Psoas muscle (tissue), 8 donors: ENCODE data around the gene CPE. TPM values are rescaled to one million over a fixed set of nuclear protein-coding genes. Genes with fewer than 3 reads are reported as not detected.

Experiments
- ATAC-seq, 4 donors: fragments of 200-7000 bp; cut with Tn5 transposase; one replicate each; pipeline ENCODE4 v1.9.1; 2020; ENCODE audit warnings: moderate library complexity in 3 of 4, mild to moderate bottlenecking in 2 of 4
- DNase-seq, 2 donors: peaks; one replicate each; pipeline ENCODE4 v3.0.0-alpha.2; 2020
- H3K27ac ChIP-seq: fragments of 200-600 bp; one replicate; pipeline ENCODE4 v1.8.0; 2022
- H3K27me3 ChIP-seq, 3 donors: fragments of 200-600 bp in 1 of 3; one replicate each; pipeline versions ENCODE4 v1.6.1 to v1.8.0; 2013 to 2022; ENCODE audit warnings: low read length in 2 of 3, mild to moderate bottlenecking in 2 of 3, moderate library complexity in 1 of 3; ENCODE audit not compliant: insufficient read depth in 3 of 3
- H3K36me3 ChIP-seq, 2 donors: fragments of 200-600 bp in 1 of 2; one replicate each; pipeline versions ENCODE4 v1.6.1 to v1.8.0; 2013 to 2022; ENCODE audit warnings: low read depth in 1 of 2, mild to moderate bottlenecking in 1 of 2, moderate library complexity in 1 of 2; ENCODE audit not compliant: insufficient read depth in 1 of 2
- H3K4me1 ChIP-seq: fragments of 200-600 bp; one replicate; pipeline ENCODE4 v1.8.0; 2022
- H3K4me3 ChIP-seq: fragments of 200-600 bp; one replicate; pipeline ENCODE4 v1.8.0; 2022; ENCODE audit warnings: mild to moderate bottlenecking
- H3K9me3 ChIP-seq: fragments of 200-600 bp; one replicate; pipeline ENCODE4 v1.8.0; 2022
- WGBS, 3 donors: extraction: QIAGEN DNeasy Blood & Tissue Kit; methylation state at CpG; one replicate each; pipeline versions ENCODE4 v1.1.6 to v1.1.7; 2013; 5-methylcytosine and 5-hydroxymethylcytosine counted together
- intact Hi-C, 2 donors: fragments of 100-400 bp; cut with DNase I; formaldehyde crosslinking; loops; one replicate each; pipeline versions ENCODE4 v1.11.0 to v1.14.2; 2022
- polyA plus RNA-seq, 3 donors: library from polyadenylated mRNA; stranded (reverse); fragments of 200-250 nt; gene quantifications; one replicate each; pipeline ENCODE4 v1.2.3, GENCODE V29; 2013
- total RNA-seq, 4 donors: library from RNA; stranded (reverse); fragmentation: NEBNext Ultra II Directional in 2 of 4; extraction: Animal tissue kit (Norgen Biotek cat#: 25700) in 2 of 4; gene quantifications; one replicate each; pipeline versions ENCODE4 v1.2.1 to v1.2.4, GENCODE V29; 2021 to 2023
- TF ChIP-seq, protein P1 (sequence below): fragments of 200-600 bp; IDR thresholded peaks from one replicate; pipeline ENCODE4 v1.8.0; 2022; ENCODE audit warnings: antibody characterized with exemption
- donor health status: healthy with polysubstance abuse.
- donor health status: DM: no; HTN: no; CAD: no; lungs with moderate emphysema.
- donor health status: Bipolar disorder and iron deficiency.
- donor health status: healthy.
- donor health status: DM: yes; HTN: yes; CAD: no.
- donor health status: DM: no; HTN: no; CAD: no.
- donor health status: DM: no; HTN: no; CAD: no.
- donor health status: DM: yes; HTN: yes; CAD: no.

Gene CPE
- total and polyA plus RNA-seq, 7 donors = 9.4 to 34.8 (median 12.2) TPM

DNA sequence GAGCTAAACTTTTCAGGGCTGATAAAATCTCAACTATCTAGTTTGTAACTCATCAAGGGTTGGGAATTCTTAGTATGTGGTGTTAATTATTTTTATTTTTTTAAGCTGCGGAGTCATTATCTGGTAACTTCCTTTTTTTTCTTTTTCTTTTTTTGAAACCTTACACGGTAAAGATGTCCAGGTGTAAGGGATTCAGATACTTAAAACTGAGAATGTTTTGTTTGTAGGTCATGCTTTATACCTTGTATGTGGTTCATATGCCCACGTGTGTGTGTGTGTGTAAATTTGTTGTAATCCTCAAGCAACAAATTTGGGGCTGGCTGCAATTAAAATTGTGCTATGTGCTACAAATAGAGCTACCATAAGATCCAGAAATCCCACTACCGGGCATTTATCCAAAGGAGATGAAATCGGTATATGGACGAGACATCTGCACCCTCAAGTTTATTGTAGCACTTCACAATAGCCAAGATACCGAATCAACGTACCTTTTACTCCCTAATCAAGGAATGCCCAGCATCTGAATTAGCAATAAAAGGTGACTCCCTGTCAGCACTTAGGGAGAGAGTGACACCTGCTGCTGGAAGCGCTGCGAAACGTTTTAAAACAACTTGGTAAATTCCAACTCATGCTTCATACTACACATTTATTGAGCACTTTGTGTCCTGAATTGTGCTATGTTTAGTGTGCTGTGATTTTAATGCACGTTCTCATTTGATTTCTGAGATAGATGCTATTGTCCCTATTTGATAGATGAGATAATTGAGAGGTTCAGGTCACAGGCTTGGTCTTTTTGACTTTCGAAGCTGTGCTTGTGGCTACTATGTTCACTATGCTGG lies 35.2 kb upstream of the CPE start:
- Histone ChIP-seq H3K27me3 (no peaks in the 10 kb centered on the region), H3K27ac (no peak overlapping the region), H3K4me1 (no peaks in the 10 kb centered on the region), H3K36me3 (peaks cover 0 to 34% of the 10 kb centered on the region in 2 donors), H3K4me3 (no peak overlapping the region), H3K9me3 (no peaks in the 10 kb centered on the region)
- intact Hi-C loops = loop anchor here in 1 of 2 donors (10.0 kb wide), 1 partner anchor 209 kb away; no protein-coding TSS in a partner anchor
- ATAC-seq (no peak), DNase-seq (no peak)
- TF ChIP-seq, protein P1, sequence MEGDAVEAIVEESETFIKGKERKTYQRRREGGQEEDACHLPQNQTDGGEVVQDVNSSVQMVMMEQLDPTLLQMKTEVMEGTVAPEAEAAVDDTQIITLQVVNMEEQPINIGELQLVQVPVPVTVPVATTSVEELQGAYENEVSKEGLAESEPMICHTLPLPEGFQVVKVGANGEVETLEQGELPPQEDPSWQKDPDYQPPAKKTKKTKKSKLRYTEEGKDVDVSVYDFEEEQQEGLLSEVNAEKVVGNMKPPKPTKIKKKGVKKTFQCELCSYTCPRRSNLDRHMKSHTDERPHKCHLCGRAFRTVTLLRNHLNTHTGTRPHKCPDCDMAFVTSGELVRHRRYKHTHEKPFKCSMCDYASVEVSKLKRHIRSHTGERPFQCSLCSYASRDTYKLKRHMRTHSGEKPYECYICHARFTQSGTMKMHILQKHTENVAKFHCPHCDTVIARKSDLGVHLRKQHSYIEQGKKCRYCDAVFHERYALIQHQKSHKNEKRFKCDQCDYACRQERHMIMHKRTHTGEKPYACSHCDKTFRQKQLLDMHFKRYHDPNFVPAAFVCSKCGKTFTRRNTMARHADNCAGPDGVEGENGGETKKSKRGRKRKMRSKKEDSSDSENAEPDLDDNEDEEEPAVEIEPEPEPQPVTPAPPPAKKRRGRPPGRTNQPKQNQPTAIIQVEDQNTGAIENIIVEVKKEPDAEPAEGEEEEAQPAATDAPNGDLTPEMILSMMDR = no peak
- WGBS, 3 donors = 71 to 77% (median 74%) methylated on average over 13 of the region's 13 CpGs

DNA sequence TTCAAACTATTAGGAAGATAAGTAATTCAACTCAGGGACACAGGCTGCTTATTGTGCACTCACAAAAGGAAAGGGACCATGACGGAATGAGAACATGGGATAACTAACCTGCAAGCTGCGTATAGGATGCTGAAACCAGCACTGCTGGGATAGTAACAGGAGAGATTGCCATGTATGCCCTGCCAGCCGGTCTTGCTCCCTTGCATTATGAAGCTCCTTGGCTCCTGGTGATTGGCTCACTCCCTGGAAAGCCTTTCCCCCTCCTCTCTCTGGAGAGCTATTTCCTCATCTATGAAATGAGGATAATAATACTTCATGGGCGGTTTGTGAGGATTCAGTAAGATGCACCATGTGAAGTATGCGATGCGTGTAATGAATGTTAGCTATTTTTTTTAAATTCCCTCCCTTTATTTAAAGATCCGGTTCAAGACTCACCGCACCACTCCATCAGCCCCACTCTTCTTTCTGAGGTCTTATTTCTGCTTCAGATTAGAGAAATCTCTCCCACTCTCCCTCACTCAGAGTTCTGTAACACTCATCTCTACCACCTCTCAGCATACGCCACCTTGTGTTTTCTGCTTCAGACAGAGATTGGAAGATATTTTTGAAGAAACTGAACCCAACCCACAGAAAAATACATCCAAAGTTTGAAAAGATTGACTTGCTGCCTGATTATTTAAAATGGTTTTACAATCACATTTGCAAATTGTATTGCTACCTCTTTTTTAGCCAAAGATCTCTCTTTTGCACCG lies 33.0 kb upstream of the CPE start:
- H3K27ac ChIP-seq = no peak overlapping the region
- peaks cover 0 to 15% of the 10 kb centered on the region in 2 donors for H3K36me3 ChIP-seq
- DNase-seq = no peak
- 67 to 76% (median 70%) methylated on average over 10 of the region's 10 CpGs for WGBS, 3 donors
- no peaks in the 10 kb centered on the region for H3K27me3 ChIP-seq
- TF ChIP-seq, protein P1 = no peak
- no peaks in the 10 kb centered on the region for H3K4me1 ChIP-seq
- intact Hi-C loops = loop anchor here in 1 of 2 donors (10.0 kb wide), 1 partner anchor 211 kb away; no protein-coding TSS in a partner anchor
- H3K9me3 ChIP-seq = no peaks in the 10 kb centered on the region
- no peak overlapping the region for H3K4me3 ChIP-seq
- no peak for ATAC-seq

DNA sequence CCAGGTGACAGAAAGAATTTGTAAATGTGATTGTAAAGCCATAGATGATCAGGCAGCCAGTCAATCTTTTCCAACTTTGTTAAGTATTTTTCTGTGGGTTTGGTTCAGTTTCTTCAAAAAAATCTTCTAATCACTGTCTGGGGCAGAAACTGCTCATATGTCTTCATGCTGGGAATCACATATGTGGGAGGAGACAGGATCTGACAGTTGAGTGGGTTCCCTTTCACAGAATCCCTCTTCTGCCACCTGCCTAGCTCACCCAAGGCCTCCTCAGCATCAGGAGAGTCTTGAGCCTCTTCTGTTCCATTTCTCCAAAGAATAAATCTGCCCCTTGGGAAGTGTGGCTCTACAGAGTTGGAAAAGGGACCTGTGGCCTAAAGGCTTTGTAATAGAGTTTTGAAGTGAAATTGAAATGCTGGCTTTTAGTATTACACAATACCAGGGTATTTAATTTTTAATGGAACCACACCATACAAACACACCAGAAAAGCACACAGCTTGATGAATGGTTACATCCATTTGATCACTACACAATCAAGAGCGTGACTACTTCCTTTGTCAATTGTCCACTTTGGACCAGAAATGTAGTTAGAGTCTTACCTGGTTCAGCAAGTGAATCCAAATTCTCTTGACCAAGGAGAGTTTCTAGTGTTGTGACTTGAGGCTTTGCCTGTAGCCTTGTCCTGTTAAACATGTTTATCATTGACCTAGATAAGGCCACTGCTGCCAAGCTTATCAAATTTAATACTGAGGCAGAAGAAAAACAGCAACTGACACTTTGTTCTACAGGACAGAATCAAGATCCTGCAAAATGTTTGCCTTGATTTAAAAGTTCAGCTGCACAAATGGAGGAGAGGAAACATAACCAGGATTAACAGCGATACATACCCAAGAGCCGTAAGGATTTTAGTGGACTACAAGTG lies 30.9 kb upstream of the CPE start:
- intact Hi-C loops = loop anchor here in 1 of 2 donors (10.0 kb wide), 1 partner anchor 213 kb away; no protein-coding TSS in a partner anchor
- ATAC-seq (no peak), DNase-seq (no peak)
- Histone ChIP-seq H3K36me3 (no peaks in the 10 kb centered on the region), H3K9me3 (no peaks in the 10 kb centered on the region), H3K4me3 (no peak overlapping the region), H3K27ac (no peak overlapping the region), H3K27me3 (no peaks in the 10 kb centered on the region), H3K4me1 (no peaks in the 10 kb centered on the region)
- TF ChIP-seq, protein P1 = no peak
- 77 to 93% (median 78%) methylated on average over 3 of the region's 3 CpGs for WGBS, 3 donors

DNA sequence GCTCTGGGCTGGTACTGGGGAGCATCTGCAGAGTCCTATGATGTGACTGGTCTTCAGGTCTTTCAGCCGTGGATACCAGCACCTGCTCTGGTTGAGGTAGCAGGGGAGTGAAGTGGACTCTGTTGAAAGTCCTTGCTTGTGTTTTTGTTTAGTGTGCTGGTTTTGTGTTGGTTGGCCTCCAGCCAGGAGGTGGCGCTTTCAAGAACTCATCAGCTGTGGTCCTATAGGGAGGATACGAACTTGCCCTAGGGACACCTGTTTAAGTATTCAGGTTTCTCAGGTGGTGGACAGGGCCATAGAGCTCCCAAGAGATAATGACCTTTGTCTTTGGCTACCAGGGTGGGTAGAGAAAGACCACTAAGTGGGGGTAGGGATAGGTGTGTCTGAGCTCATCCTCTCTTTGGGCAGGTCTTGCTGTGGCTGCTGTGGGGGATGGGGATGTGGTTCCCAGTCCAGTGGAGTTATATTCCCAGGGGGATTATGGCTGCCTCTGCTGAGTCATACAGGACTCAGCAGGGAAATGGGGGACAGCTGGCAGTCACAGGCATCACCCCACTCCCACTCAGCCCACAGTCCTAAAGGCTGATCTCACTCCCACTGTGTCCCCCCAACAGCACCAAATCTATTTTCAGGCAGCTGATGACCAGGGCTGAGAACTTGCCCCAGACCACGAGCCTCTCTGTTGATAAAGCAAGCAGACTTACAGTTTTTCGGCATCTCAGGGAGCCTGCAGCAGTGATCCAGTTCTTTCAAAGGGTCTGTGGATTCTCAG lies 27.3 kb upstream of the CPE start:
- Histone ChIP-seq H3K9me3 (no peaks in the 10 kb centered on the region), H3K27ac (no peak overlapping the region), H3K4me3 (no peak overlapping the region), H3K27me3 (no peaks in the 10 kb centered on the region), H3K4me1 (no peaks in the 10 kb centered on the region), H3K36me3 (no peaks in the 10 kb centered on the region)
- ATAC-seq (no peak), DNase-seq (no peak)
- 82 to 84% (median 83%) methylated on average over 5 of the region's 5 CpGs for WGBS, 3 donors
- TF ChIP-seq, protein P1 = no peak
- intact Hi-C loops = loop anchor here in 1 of 2 donors (10.0 kb wide), 1 partner anchor 113 kb away; no protein-coding TSS in a partner anchor
